Activated CD8-positive, alpha-beta T cell treated with anti-CD3 and anti-CD28 coated beads for 36 hours (primary cell): ENCODE measurements around the gene LURAP1L. TPM values are rescaled to one million over a fixed set of nuclear protein-coding genes. Genes with fewer than 3 reads are reported as not detected.

ENCODE experiments used
- ATAC-seq: fragments of 200-7000 bp; cut with Tn5 transposase; one replicate; pipeline ENCODE4 v1.10.0; 2021; ENCODE audit warnings: mild to moderate bottlenecking, moderate library complexity
- CTCF ChIA-PET: fragments of 350-600 bp; sonication (Branson Sonifier 250); formaldehyde crosslinking; loops from one replicate; lab custom pipeline; 2021; ENCODE audit warnings: antibody characterized with exemption; lab: Charles Lee
- POLR2A ChIA-PET: fragments of 350-600 bp; sonication (Branson Sonifier 250); formaldehyde crosslinking; loops from one replicate; lab custom pipeline; 2021; ENCODE audit warnings: antibody characterized with exemption; lab: Charles Lee
- DNase-seq: peaks from one replicate; pipeline ENCODE4 v3.0.0-alpha.2; 2020
- H3K27ac Mint-ChIP-seq: one replicate; pipeline ENCODE4 v1.8.0; 2021; ENCODE audit warnings: mild to moderate bottlenecking, mixed read lengths
- H3K27me3 Mint-ChIP-seq: one replicate; pipeline ENCODE4 v1.8.0; 2021; ENCODE audit warnings: mixed read lengths
- H3K36me3 Mint-ChIP-seq: one replicate; pipeline ENCODE4 v1.8.0; 2021; ENCODE audit warnings: low read depth, mixed read lengths
- H3K4me1 Mint-ChIP-seq: one replicate; pipeline ENCODE4 v1.8.0; 2021; ENCODE audit warnings: low read depth, mixed read lengths
- H3K4me3 Mint-ChIP-seq: one replicate; pipeline ENCODE4 v1.8.0; 2021; ENCODE audit warnings: mild to moderate bottlenecking, moderate library complexity, mixed read lengths
- H3K9me3 Mint-ChIP-seq: one replicate; pipeline ENCODE4 v1.8.0; 2021; ENCODE audit warnings: mixed read lengths
- intact Hi-C: fragments of 100-400 bp; cut with micrococcal nuclease; formaldehyde crosslinking; loops from one replicate; pipeline ENCODE4 v1.10.0; 2022
- total RNA-seq, 2 experiments: library from RNA; stranded (reverse); gene quantifications; one replicate each; pipeline ENCODE4 v1.2.3, GENCODE V29; 2021
- TF ChIP-seq, protein P1 (sequence below): fragments of 200-600 bp; IDR thresholded peaks from one replicate; pipeline ENCODE4 v1.8.0; 2022; ENCODE audit warnings: antibody characterized with exemption, mild to moderate bottlenecking

Gene LURAP1L
- total RNA-seq, 2 experiments from 2014 or later, result not detected

DNA sequence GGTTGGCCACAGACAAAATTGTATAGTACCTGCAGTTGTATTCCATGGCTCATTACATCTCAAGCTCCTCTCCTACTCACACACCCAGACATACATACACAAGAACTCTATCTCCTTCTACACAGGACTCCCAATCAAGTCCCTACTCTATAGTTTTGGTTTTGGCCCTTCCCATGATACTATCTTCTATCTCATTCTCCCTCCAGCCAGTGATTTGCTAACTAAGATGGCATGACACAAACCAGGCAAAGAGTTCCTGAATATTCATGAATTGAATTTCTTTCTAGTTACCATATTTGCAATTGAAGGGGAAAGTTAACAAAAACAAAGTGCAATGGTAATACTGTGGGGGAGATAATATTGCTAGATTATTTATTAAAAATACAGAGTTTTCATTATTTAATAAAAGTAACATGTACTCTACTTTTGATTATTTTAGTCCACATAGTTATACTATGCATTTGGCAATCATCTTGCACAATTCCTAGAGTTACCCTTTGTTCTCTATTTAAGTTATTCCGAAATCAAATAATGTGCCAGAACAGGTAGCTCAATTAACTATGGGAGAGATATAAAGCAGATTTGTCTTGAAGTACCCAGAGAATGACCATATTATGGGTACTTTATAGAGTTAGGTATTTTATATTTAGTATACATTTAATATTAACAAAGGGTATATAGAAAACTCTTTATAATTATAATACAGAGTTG lies 9.6 kb upstream of the LURAP1L start:
- CTCF ChIA-PET, result no interaction called here
- Mint-ChIP-seq H3K9me3 (peaks cover 5% of the 10 kb centered on the region), H3K4me3 (no peak overlapping the region), H3K36me3 (no peaks in the 10 kb centered on the region), H3K27ac (no peak overlapping the region), H3K27me3 (no peaks in the 10 kb centered on the region), H3K4me1 (no peaks in the 10 kb centered on the region)
- TF ChIP-seq, protein P1, sequence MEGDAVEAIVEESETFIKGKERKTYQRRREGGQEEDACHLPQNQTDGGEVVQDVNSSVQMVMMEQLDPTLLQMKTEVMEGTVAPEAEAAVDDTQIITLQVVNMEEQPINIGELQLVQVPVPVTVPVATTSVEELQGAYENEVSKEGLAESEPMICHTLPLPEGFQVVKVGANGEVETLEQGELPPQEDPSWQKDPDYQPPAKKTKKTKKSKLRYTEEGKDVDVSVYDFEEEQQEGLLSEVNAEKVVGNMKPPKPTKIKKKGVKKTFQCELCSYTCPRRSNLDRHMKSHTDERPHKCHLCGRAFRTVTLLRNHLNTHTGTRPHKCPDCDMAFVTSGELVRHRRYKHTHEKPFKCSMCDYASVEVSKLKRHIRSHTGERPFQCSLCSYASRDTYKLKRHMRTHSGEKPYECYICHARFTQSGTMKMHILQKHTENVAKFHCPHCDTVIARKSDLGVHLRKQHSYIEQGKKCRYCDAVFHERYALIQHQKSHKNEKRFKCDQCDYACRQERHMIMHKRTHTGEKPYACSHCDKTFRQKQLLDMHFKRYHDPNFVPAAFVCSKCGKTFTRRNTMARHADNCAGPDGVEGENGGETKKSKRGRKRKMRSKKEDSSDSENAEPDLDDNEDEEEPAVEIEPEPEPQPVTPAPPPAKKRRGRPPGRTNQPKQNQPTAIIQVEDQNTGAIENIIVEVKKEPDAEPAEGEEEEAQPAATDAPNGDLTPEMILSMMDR, result no peak
- DNase-seq (no peak), ATAC-seq (no peak)
- intact Hi-C loops, result no loop called here
- POLR2A ChIA-PET, result no interaction called here

GRCh38 chr9:12766357-12766756 lies 8.5 kb upstream of the LURAP1L start:
- TF ChIP-seq, protein P1, result no peak
- no peak for DNase-seq
- Mint-ChIP-seq H3K9me3 (peaks cover 5% of the 10 kb centered on the region), H3K4me1 (no peaks in the 10 kb centered on the region), H3K4me3 (no peak overlapping the region), H3K27ac (no peak overlapping the region), H3K27me3 (no peaks in the 10 kb centered on the region), H3K36me3 (no peaks in the 10 kb centered on the region)
- ATAC-seq, result no peak
- ChIA-PET POLR2A (no interaction called here), CTCF (no interaction called here)
- intact Hi-C loops, result no loop called here

DNA sequence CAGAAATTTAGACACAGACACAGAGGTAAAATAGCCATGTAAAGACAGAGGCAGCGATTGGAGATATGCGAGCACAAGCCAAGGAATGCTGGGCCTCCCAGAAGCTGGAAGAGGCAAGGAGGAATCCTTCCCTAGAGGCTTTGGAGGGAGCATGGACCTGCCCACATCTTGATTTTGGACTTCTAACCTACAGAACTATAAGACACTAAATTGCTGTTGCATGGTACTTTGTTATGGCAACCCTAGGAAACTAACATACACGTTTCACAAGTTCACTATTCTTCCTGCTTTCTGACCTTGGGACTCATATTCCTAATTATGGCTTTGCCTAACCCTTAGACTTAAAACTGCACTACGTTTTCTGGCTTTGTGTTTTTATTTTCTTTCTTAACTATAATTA lies 4.6 kb upstream of the LURAP1L start:
- CTCF ChIA-PET, result no interaction called here
- POLR2A ChIA-PET, result no interaction called here

DNA sequence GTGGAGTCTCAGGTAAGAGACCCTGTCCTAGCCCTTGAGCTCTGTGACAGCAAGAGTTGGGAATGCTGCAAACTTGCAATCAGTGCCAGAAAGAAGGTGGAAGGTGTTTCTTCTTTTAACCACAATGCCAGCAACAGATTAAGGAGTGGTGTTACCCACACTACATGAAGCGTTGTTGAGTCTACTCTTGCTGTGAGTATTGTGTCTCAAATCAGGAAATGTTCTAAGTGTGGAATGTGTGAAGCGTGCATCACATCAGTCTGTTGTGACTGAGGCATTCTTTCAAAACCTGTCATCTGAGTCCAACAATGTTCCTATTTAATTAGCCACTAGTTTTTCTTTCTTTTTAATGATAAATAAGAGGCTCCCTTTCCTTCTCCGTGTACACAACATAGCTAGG lies 2.9 kb upstream of the LURAP1L start:
- ChIA-PET CTCF (no interaction called here), POLR2A (no interaction called here)
- DNase-seq, result no peak
- Mint-ChIP-seq H3K4me3 (no peak overlapping the region), H3K27ac (no peak overlapping the region), H3K36me3 (no peaks in the 10 kb centered on the region), H3K27me3 (peaks cover 20% of the 10 kb centered on the region), H3K9me3 (peaks cover 3% of the 10 kb centered on the region), H3K4me1 (peaks cover 6% of the 10 kb centered on the region)
- intact Hi-C loops, result no loop called here
- ATAC-seq, result no peak
- TF ChIP-seq, protein P1, result no peak

More for the DNA sequence above, 4.6 kb upstream of the LURAP1L start:
- DNase-seq (no peak), ATAC-seq (no peak)
- H3K36me3 Mint-ChIP-seq, result no peaks in the 10 kb centered on the region
- peaks cover 2% of the 10 kb centered on the region for H3K9me3 Mint-ChIP-seq
- TF ChIP-seq, protein P1, result no peak
- peaks cover 2% of the 10 kb centered on the region for H3K4me1 Mint-ChIP-seq
- H3K27me3 Mint-ChIP-seq, result peaks cover 7% of the 10 kb centered on the region
- intact Hi-C loops, result no loop called here
- H3K4me3 Mint-ChIP-seq, result no peak overlapping the region
- no peak overlapping the region for H3K27ac Mint-ChIP-seq

DNA sequence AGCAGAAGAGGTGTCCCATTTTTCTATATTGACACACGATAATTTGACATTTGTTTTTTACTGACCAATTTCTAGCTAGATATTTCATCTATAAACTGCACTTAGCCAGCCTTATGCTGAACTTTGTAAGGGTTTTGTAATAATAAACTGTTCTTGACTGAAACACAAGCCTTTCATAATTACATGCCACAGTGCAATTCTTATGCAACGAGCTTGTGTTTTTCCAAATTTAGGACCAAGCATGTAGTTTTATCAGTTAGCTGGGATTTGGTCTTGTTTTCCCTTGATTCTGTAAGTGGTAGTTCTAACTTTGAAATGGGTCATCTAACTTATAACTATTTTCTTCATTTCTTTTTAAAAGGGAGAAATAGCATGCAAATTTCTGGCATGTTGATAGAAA lies 1.3 kb upstream of the LURAP1L start:
- CTCF ChIA-PET, result no interaction called here
- intact Hi-C loops, result no loop called here
- POLR2A ChIA-PET, result no interaction called here

More for the DNA sequence above, 1.3 kb upstream of the LURAP1L start:
- no peak overlapping the region for H3K27ac Mint-ChIP-seq
- ATAC-seq, result no peak
- peaks cover 22% of the 10 kb centered on the region for H3K27me3 Mint-ChIP-seq
- peaks cover 6% of the 10 kb centered on the region for H3K4me1 Mint-ChIP-seq
- no peaks in the 10 kb centered on the region for H3K36me3 Mint-ChIP-seq
- TF ChIP-seq, protein P1, result no peak
- no peak overlapping the region for H3K4me3 Mint-ChIP-seq
- DNase-seq, result no peak
- peaks cover 3% of the 10 kb centered on the region for H3K9me3 Mint-ChIP-seq
